Activated CD8-positive, alpha-beta memory T cell treated with anti-CD3 and anti-CD28 coated beads, Interleukin-2, amount 50 U/mL, for 4 hours (primary cell): ENCODE data around the gene ROBO3.

ENCODE experiments used
- DNase-seq: peaks from one replicate; pipeline ENCODE4 v3.0.0-alpha.2; 2020

The ROBO3 gene, protein sequence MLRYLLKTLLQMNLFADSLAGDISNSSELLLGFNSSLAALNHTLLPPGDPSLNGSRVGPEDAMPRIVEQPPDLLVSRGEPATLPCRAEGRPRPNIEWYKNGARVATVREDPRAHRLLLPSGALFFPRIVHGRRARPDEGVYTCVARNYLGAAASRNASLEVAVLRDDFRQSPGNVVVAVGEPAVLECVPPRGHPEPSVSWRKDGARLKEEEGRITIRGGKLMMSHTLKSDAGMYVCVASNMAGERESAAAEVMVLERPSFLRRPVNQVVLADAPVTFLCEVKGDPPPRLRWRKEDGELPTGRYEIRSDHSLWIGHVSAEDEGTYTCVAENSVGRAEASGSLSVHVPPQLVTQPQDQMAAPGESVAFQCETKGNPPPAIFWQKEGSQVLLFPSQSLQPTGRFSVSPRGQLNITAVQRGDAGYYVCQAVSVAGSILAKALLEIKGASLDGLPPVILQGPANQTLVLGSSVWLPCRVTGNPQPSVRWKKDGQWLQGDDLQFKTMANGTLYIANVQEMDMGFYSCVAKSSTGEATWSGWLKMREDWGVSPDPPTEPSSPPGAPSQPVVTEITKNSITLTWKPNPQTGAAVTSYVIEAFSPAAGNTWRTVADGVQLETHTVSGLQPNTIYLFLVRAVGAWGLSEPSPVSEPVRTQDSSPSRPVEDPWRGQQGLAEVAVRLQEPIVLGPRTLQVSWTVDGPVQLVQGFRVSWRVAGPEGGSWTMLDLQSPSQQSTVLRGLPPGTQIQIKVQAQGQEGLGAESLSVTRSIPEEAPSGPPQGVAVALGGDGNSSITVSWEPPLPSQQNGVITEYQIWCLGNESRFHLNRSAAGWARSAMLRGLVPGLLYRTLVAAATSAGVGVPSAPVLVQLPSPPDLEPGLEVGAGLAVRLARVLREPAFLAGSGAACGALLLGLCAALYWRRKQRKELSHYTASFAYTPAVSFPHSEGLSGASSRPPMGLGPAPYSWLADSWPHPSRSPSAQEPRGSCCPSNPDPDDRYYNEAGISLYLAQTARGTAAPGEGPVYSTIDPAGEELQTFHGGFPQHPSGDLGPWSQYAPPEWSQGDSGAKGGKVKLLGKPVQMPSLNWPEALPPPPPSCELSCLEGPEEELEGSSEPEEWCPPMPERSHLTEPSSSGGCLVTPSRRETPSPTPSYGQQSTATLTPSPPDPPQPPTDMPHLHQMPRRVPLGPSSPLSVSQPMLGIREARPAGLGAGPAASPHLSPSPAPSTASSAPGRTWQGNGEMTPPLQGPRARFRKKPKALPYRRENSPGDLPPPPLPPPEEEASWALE (N-terminal part only)

DNA sequence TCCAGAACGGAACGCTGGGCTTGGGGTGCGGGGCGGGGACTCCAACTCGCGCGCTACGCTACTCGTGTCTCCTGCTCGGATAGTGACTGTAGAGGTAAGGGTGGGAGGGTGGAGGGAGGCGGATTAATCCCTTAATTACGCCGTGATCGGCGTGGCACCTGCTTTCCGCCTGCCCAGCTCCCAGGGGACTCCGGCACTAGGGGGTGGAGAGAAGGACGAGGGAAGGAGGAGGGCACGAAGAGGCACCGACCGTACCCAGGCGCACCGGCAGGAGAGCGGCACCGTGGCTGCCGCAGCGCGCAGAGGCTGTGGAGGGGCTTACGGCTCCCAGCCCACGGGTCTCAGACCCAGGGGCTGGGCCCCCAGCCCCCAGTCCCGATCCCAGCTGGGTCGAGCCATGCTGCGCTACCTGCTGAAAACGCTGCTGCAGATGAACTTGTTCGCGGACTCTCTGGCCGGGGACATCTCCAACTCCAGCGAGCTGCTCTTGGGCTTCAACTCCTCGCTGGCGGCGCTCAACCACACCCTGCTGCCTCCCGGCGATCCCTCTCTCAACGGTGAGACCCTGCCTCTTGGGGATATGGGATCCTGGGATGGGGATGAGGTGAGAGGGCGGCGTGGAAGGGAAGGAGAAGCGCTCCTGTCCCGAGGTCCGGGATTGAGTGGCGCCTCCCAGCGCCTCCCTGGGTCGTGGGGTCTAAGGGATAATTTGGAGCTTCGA, at the start of gene ROBO3:
Gene ROBO3 (plus strand): TSS at position 252 of the 721 bp plus-strand sequence. CDS start 146 bp downstream, at position 398.
- DNase-seq = no peak

DNA sequence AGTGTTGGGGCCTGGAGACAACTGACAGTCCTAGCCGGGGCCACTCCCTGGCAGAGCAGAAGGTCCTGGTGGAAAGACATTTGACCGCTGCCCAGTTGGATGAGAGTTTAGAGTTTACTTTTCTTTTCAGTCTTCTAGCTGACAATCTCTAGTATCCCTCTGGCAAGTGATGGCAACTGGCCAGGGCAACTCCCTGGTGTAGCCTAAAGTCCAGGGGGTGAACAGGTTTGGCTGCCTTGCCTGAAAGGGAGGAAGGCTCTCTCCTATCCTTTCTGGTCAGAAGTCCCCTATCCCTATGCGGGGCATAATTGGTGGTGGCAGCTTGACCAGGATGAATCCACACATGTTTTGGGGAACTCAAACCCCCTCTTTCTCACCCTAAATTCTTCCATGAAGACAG, 48.2 kb upstream of the ROBO3 start:
- no peak for DNase-seq

DNA sequence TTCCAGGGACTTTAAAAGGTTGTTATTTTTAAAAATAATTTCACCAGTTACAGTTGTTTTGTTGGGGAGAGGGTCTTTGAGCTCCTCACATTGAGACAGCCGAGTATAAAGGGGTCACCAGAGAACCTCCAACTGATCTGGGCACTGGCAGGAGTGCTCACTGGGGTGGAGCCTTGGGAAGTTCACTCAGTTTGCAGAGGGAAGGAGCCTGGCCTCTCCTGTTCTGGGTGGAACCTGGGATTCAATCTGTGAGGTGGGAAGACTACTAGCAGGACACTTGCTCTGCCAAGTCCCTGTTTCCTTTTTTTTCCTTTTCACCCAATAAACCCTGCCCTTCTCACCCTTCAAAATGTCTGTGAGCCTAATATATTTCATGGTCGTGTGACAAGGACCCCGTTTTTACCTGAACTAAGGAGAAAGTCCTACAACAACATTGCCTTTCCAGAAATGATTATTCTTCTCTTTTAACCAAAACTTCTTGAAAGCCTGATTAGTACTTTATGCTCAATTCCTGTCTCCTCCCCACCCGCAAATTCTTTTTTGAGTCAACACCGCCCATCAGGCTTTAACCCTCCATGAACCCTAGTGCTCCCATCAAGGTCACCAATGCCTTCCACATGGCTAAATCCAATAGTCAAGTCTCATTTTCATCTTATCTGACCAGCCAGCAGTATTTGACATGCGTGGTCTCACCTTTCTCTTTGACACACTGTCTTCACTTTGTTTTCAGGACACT, 43.1 kb upstream of the ROBO3 start:
- DNase-seq = no peak

DNA sequence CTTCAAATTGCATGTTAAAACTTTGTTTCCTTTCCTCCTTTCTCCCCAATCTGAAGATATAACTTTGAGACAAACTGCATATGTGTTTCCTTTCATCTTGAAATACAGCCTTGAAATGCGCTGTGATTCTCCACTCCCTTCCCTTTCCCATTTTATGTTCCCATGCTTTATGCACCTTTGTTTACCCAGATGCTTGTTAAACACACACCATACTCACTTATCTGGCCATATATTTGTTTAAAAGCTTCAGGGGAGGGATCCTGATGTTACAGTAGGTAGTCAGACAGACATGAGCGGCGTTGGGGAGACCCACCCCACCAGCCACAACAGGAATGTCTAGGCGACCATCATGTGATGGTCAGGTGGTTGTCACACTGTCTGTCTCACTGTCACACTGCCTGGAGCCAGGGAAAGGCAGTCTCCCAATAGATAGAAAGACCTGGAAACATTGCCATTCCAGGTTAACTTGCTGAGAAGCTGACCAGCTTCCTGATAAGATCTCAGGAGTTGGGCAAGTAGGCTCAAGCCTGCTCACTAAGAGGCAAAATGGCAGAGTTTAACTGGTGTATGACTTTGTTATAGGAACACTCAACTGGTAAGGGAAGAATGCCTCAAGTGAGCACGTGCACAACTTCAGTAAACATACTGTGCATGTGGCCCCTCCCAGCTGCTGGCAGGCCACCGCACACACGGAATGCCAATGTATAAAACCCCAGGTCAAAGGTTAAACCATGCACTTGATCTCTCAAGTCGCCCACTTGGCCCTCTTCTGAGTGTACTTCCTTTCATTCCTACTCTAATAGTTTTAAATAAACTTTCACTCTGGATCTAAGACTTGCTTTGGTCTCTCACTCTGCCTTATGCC, 41.5 kb upstream of the ROBO3 start:
- no peak for DNase-seq

DNA sequence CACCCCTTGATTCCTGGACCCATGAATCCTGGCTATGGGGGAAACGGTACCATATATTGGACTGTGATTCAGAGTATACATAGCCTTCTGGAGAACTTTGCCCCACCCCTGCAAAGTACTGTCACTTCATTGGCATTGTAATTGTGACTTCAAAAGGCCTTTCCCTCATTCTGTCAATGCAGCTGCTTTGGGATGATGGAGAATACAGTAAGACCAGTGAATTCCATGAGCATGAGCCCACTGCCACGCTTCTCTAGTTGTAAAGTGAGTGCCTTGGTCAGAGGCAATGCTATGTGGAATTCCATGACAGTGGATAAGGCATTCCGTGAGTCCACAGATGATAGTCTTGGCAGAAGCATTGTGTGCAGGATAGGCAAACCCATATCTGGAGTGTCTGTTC, 39.4 kb upstream of the ROBO3 start:
- DNase-seq = no peak

DNA sequence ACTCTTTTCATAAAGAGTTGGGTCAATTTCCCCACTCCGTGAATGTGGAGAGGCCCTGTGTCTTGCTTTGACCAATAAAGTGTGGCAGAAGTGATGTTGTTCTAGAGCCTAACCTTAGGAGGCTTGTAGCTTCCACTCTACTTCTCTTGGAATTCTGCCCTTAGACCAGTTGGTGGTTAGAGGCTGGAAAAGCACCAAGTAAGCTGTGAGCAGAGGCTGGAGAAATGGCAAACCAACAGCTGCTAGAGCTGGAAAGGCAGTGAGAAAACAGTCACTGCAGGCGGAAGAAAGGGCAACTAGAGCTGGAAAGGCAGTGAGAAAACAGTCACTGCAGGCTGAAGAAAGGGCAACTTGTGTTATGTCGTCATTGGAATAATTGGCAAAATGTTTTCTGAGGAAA, 35.2 kb upstream of the ROBO3 start:
- DNase-seq = no peak

DNA sequence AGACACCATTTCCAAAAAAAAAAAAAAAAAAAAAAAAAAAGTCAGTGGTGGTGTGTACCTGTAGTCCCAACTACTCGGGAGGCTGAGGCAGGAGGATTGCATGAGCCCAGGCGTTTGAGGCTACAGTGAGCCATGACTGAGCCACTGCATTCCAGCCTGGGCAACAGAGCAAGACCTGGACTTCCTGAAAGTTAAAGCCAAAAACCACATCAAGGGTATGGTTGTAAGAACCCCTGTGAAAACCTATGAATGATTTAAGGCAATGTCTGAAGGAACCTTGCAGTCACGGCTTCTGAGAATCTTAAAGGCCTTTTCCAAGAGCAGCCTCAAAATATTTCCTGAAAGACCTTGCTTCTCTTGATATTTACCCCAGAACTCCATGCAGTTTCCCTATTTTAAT, 34.5 kb upstream of the ROBO3 start:
- no peak for DNase-seq

DNA sequence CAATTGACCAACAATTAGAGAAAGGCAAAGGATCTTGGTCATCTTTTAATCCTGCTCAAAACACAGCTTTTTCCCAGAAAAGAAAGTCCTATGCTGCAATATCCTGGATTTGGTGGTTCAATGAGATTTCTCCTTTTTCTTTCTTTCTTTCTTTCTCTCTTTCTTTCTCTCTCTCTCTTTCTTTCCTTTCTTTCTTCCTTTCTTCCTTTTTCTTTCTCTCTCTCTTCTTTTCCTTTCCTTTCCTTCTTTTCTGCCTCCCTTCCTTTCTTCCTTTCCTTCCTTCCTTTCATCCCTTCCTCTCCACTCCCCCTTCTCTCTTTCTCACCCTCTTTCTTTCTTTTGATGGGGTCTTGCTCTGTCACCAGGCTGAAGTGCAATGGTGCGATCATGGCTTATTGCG, 33.3 kb upstream of the ROBO3 start:
- no peak for DNase-seq

DNA sequence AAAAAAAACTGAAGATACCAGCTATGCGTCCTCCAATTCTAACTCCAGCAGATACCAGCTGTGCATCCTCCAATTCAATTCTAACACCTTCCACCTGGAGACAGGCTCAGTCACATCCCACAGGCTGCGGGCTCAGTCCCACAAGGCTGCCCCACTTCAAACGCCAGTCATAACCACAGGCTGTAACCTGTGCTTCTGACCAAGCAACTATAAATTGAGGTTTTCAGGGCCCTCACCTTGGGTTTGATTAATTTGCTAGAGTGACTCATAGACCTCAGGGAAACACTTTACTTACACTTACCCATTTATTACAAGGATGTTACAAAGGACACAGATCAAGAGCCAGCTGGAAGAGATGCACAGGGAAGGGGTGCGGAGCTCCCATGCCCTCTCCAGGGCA, 32.7 kb upstream of the ROBO3 start:
- no peak for DNase-seq

DNA sequence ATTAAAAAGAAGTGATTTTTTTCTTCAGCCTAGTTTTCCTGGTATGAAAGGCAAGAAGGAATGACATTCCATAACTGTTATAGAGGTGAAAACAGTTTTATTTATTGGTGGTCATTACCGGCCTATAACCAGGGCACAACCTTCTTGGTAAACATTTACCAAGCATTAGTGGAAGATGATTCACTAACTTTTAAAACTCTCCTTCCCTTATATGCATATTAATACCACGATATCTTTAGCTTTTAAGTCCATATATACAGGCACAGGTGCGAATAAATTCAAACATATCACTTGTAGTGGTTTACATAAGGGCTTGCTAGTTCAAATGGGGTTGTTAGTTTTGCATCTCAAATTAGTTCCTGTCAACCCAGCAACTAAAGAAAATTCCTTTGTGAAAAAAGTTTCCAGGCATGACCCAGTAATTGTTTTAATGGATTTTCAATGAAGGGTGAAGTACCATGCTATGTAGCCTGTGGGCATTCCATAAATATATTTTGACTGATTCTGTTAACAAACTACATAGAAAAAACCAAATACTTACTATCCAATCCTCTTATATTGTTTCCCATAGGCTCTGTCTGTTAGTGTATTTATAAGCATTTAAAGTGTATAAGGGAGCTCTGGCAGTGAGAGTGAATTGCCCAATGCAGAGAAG, 30.6 kb upstream of the ROBO3 start:
- no peak for DNase-seq

DNA sequence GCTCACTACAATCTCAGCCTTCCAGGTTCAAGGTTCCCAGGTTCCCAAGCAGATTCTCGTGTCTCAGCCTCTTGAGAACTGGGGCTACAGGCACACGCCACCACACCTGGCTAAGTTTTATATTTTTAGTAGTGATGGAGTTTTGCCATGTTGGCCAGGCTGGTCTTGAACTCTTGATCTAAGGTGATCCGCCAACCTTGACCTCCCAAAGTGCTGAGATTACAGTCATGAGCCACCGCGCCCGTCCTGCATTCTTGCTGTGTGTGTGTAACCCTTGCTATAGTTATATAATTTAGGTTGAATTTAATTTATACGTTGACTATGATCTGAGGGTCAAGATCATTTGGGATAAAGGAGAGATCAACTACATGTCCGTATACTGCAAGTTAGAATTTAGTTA, 29.3 kb upstream of the ROBO3 start:
- DNase-seq = no peak

DNA sequence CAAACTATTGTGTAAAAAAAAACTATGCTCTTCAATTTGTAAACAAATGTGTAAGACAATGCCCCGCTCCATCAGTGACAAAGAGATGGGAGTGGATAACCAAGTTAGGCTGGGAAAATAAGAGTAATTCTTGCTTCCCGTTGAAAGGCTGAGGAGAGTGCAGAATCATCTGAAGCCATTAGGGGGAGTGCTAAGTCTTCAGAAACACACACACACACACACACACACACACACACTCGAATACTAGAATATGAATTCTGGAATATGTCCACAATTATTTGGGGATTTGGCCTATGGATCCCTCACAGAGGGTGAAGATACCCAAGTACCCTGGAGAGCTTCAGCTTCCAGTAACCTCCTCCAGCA, 27.8 kb upstream of the ROBO3 start:
- no peak for DNase-seq

DNA sequence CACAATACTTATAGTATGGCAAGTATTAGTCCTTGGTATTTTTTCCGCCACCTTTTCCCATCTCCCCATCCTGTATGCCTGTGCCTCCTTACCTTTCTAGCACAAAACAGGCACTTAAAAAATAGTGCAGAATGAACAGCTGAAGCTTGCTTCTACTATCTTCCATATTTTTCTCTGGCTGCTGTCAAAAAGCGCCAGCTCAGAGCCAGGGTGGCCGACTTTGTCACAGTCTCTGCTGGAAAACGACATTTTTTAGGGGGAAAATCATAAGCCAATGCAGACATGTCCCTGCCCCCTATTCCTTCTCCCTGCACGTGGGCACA, 26.5 kb upstream of the ROBO3 start:
- no peak for DNase-seq

DNA sequence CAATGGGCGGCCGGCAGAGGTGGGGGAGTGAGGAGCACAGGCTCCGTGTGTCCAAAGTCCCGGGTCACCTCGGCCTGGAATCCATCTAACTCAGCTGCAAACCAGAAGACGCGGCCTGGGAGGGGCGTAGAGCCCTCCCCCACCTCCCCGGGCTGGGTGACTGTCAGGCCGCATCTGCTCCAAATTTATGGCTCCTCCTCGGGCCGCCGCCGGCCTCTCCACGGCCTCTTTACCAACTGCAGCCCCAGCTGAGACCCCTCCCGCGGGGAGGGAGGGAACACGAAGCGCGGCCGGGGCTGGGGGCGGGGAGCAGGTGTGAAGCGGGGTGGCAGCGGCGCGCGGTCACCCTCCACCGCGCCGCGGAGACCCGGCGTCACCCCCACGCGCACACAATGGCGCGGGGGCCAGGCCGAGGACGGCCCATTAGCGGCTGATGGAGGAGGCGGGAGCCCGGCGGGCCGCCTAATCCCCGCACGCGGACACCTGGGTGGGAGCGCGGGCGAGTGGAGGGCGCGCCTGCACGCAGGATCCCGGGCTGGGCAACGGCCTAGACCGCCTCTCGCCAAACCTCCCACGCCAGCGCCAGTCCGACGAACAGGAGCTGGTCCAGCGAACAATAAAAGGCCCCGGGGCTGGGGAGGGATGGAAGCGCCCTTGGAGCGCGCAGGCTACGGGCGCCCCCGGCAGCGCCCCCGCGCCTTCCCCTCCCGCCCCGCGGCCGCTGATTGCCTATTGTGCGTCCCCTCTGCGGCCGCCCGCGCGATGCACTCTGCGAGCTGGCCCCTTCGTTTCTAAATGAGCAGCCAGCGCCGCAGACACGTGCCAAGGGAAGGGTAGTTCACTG, 25.9 kb upstream of the ROBO3 start:
- DNase-seq = no peak

DNA sequence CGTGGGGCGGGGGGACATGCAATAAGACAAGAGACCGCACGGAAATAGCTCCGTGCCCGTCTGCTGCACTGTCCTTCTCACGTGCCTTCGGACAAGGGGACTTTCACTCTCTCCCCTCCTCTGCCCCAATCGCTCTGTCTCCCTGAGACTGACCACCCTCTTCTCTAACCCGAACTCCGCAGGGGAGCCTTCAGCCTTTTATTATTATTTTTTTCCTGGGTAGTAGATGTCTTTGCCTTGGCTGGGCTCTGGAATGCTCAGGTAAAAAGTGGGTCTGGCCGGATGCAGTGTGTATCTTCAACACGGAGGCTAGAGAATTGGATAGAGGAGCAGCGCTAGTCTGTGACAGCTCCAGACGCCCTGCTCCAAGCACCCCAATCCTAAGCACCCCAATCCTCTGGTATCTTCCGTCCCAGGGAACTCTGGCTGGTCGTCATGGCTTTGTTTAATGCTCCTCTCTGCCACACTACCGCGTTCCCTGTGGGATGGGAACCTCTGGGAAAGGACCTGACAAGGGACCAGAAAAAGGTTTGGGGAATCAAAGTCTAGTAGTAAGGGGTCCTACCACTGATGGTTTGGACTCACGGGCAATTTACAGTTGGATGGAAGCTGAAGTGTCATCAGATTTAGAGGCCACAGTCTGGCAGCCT, 25.1 kb upstream of the ROBO3 start:
- DNase-seq = no peak

DNA sequence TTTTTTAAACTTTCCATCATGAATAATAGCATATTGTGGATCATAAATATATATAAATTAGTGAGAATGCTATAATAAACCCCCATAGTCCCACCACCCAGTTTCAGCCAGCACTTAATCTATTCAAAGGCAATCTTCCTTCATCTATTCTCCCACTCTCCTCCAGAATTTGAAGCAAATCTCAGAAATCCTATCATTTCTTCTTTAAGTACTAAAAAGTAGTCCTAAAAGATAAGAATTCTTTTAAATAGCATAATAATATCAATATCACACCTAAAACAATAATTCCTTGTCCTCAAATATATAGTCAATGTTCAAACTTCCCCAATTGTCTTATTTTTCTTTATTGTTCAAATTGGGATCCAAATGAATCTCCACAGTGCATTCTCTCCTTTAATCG, 24.6 kb upstream of the ROBO3 start:
- no peak for DNase-seq

DNA sequence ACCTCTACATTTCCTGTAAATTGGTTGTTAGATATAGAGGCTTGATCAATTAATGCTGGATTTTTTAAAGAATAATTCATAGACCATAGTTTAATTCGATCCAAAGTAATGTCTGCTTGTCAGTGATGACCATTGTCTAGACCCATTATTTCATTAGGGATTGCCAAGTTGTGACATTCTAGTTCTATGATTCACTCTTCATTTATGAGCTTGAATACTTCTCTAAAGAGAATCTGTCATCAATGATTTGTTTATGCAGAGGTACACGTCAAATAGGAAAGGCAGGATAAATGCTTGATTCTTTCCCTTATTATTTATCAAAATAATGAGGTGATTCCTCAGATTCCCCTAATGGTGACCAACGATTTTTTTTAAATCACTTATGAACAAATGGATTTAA, 24.0 kb upstream of the ROBO3 start:
- no peak for DNase-seq

DNA sequence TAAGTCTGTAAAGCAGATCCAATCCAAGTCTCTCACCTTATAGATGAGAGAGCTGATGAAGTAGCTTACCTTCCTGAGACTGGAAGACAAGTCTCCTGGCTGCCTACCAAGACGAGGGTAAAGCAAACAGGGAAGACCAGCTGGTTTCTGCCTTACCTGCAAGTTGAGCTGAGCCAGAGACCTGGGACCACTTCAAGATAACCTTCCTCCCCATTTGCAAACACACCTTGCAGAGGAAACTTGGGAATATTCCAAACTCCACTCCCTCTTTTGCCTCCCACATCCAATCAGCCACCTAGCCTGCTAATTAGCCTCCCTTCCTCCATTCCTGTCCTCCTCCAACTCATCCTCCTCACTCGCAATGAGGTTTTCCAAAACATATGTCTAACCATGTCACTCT, 23.4 kb upstream of the ROBO3 start:
- no peak for DNase-seq

DNA sequence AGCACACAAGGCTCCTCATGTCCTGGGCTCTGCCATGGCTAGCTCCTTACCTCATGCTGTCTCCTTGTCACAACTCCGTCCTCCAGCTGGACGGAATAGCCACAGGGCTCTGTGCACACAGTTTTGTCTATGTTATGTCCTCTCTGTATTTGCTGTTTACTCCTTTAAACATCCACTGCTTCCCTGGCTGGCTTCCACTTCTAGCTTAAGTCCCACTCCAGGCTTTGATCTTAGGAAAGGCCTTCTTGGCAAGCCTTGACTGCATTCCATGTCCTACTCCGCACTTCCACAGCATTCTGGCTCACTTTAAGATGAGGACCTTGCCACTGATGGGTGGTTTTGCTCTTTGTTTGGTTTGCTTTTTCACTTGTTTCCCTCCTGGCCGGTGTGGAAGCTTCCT, 22.9 kb upstream of the ROBO3 start:
- DNase-seq = no peak
